WTC11 (cell line): Measurements from ENCODE around the gene COA5. TPM values are rescaled to one million over a fixed set of nuclear protein-coding genes. Genes with fewer than 3 reads are reported as not detected.
"Not testable (repeated sequence)": the region's sequence is repeated elsewhere in the genome, so short reads cannot be mapped to it uniquely, and the experiment has no call there.

Experiments
- ATAC-seq: fragments of 200-7000 bp; cut with Tn5 transposase; 2 replicates; pipeline ENCODE4 v1.10.0; 2021; ENCODE audit warnings: mild to moderate bottlenecking, moderate library complexity
- CTCF ChIA-PET: fragments of 300-600 bp; sonication (Branson Sonifier 250); formaldehyde crosslinking; loops from one replicate; lab custom pipeline; 2021; ENCODE audit warnings: antibody characterized with exemption; lab: Charles Lee
- POLR2A ChIA-PET: fragments of 350-600 bp; sonication (Branson Sonifier 250); formaldehyde crosslinking; loops from one replicate; lab custom pipeline; 2021; ENCODE audit warnings: antibody characterized with exemption; lab: Charles Lee
- DNase-seq: peaks from one replicate; pipeline ENCODE4 v3.0.0; 2021; ENCODE audit warnings: low spot score
- H3K27ac Mint-ChIP-seq: 2 replicates; pipeline ENCODE4 v1.8.0; 2021; ENCODE audit warnings: mixed read lengths
- H3K27me3 Mint-ChIP-seq: 2 replicates; pipeline ENCODE4 v1.8.0; 2021; ENCODE audit warnings: low read depth, mild to moderate bottlenecking, moderate library complexity, mixed read lengths
- H3K36me3 Mint-ChIP-seq: 2 replicates; pipeline ENCODE4 v1.8.0; 2021; ENCODE audit warnings: mixed read lengths
- H3K4me1 Mint-ChIP-seq: 2 replicates; pipeline ENCODE4 v1.8.0; 2022; ENCODE audit warnings: mixed read lengths
- H3K4me3 Mint-ChIP-seq: 2 replicates; pipeline ENCODE4 v1.8.0; 2021; ENCODE audit warnings: mild to moderate bottlenecking, moderate library complexity, mixed read lengths
- H3K9me3 Mint-ChIP-seq: 2 replicates; pipeline ENCODE4 v1.8.0; 2021; ENCODE audit warnings: mixed read lengths
- EMX1 ChIP-seq: fragments of 250-450 bp; sonication (Bioruptor Pico); IDR thresholded peaks from 2 replicates; pipeline ENCODE4 v1.8.0; 2021; ENCODE audit warnings: mild to moderate bottlenecking
- ETV6 ChIP-seq: sonication (generic); formaldehyde crosslinking; IDR thresholded peaks from 2 replicates; pipeline ENCODE4 v1.8.1; 2022; ENCODE audit warnings: mild to moderate bottlenecking, missing genetic modification reagents
- GRHL2 ChIP-seq: fragments of 250-450 bp; sonication (Bioruptor Pico); IDR thresholded peaks from 2 replicates; pipeline ENCODE4 v1.8.0; 2022; ENCODE audit warnings: mild to moderate bottlenecking, moderate library complexity; ENCODE audit not compliant: insufficient replicate concordance, severe bottlenecking
- JAZF1 ChIP-seq: fragments of 250-450 bp; sonication (Bioruptor Pico); IDR thresholded peaks from 2 replicates; pipeline ENCODE4 v1.9.0; 2021; ENCODE audit warnings: moderate library complexity, mild to moderate bottlenecking, inconsistent platforms
- KAT7 ChIP-seq: sonication (generic); formaldehyde crosslinking; IDR thresholded peaks from 2 replicates; pipeline ENCODE4 v1.8.1; 2023; ENCODE audit warnings: missing genetic modification reagents, mild to moderate bottlenecking, borderline replicate concordance
- MXD4 ChIP-seq: fragments of 250-450 bp; sonication (Bioruptor Pico); IDR thresholded peaks from 2 replicates; pipeline ENCODE4 v1.8.0; 2021; ENCODE audit warnings: mild to moderate bottlenecking, moderate library complexity, borderline replicate concordance
- NFYB ChIP-seq: sonication (generic); formaldehyde crosslinking; conservative IDR thresholded peaks from 2 replicates; pipeline ENCODE4 v1.8.0; 2022; ENCODE audit warnings: low read depth, missing genetic modification reagents
- NR2C2 ChIP-seq: sonication (generic); formaldehyde crosslinking; IDR thresholded peaks from 2 replicates; pipeline ENCODE4 v1.8.0; 2022; ENCODE audit warnings: mild to moderate bottlenecking, missing genetic modification reagents
- NR3C1 ChIP-seq: sonication (generic); formaldehyde crosslinking; conservative IDR thresholded peaks from 2 replicates; pipeline ENCODE4 v1.8.1; 2023; ENCODE audit warnings: low read depth, mild to moderate bottlenecking, missing genetic modification reagents
- OVOL2 ChIP-seq: fragments of 250-450 bp; sonication (Bioruptor Pico); IDR thresholded peaks from 2 replicates; pipeline ENCODE4 v1.9.0; 2021; ENCODE audit warnings: mild to moderate bottlenecking, borderline replicate concordance
- TEAD4 ChIP-seq: sonication (generic); formaldehyde crosslinking; IDR thresholded peaks from 2 replicates; pipeline ENCODE4 v1.8.0; 2022; ENCODE audit warnings: mild to moderate bottlenecking, missing genetic modification reagents
- TP53 ChIP-seq: sonication (generic); formaldehyde crosslinking; IDR thresholded peaks from 2 replicates; pipeline ENCODE4 v1.8.1; 2023; ENCODE audit warnings: mild to moderate bottlenecking, missing genetic modification reagents
- ZBTB21 ChIP-seq: sonication (generic); formaldehyde crosslinking; IDR thresholded peaks from 2 replicates; pipeline ENCODE4 v1.8.1; 2023; ENCODE audit warnings: mild to moderate bottlenecking, missing genetic modification reagents, borderline replicate concordance
- ZNF219 ChIP-seq: sonication (generic); formaldehyde crosslinking; IDR thresholded peaks from 2 replicates; pipeline ENCODE4 v1.8.0; 2023; ENCODE audit warnings: missing genetic modification reagents, mild to moderate bottlenecking, borderline replicate concordance
- ZNF232 ChIP-seq: sonication (generic); formaldehyde crosslinking; IDR thresholded peaks from 2 replicates; pipeline ENCODE4 v1.8.0; 2022; ENCODE audit warnings: mild to moderate bottlenecking, missing genetic modification reagents
- ZNF423 ChIP-seq: fragments of 250-450 bp; sonication (Bioruptor Pico); IDR thresholded peaks from 2 replicates; pipeline ENCODE4 v2.1.2; 2022; ENCODE audit warnings: mild to moderate bottlenecking, moderate library complexity
- total RNA-seq: library from RNA; stranded (reverse); gene quantifications from 3 replicates; pipeline ENCODE4 v1.2.3, GENCODE V29; 2021
- TF ChIP-seq, protein P1 (sequence below): sonication (generic); formaldehyde crosslinking; IDR thresholded peaks from 2 replicates; pipeline ENCODE4 v1.8.0; 2022; ENCODE audit warnings: mild to moderate bottlenecking, missing genetic modification reagents
- TF ChIP-seq, protein P2 (sequence below): sonication (generic); formaldehyde crosslinking; IDR thresholded peaks from 2 replicates; pipeline ENCODE4 v1.8.1; 2022; ENCODE audit warnings: missing genetic modification reagents, borderline replicate concordance
- TF ChIP-seq, protein P3 (sequence below): fragments of 200-600 bp; IDR thresholded peaks from 2 replicates; pipeline ENCODE4 v1.8.0; 2022; ENCODE audit warnings: antibody characterized with exemption
- TF ChIP-seq, protein P4 (sequence below): sonication (generic); formaldehyde crosslinking; conservative IDR thresholded peaks from 2 replicates; pipeline ENCODE4 v1.8.1; 2022; ENCODE audit warnings: mild to moderate bottlenecking, missing genetic modification reagents
- TF ChIP-seq, protein P5 (sequence below): fragments of 250-450 bp; sonication (Bioruptor Pico); IDR thresholded peaks from 2 replicates; pipeline ENCODE4 v1.9.0; 2021; ENCODE audit warnings: mild to moderate bottlenecking

The COA5 gene
- total RNA-seq, 1 experiment from 2014 or later = 29.3 TPM

DNA sequence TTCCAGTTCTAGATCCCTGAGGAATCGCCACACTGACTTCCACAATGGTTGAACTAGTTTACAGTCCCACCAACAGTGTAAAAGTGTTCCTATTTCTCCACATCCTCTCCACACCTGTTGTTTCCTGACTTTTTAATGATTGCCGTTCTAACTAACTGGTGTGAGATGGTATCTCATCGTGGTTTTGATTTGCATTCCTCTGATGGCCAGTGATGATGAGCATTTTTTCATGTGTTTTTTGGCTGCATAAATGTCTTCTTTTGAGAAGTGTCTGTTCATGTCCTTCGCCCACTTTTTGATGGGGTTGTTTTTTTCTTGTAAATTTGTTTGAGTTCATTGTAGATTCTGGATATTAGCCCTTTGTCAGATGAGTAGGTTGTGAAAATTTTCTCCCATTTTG lies 13.6 kb downstream of the COA5 start:
- H3K9me3 Mint-ChIP-seq, ATAC-seq, H3K27ac Mint-ChIP-seq, H3K4me1 Mint-ChIP-seq, H3K4me3 Mint-ChIP-seq, H3K27me3 Mint-ChIP-seq, CTCF ChIA-PET, POLR2A ChIA-PET, DNase-seq: not testable (repeated sequence)
- peaks cover 26% of the 10 kb centered on the region for H3K36me3 Mint-ChIP-seq

DNA sequence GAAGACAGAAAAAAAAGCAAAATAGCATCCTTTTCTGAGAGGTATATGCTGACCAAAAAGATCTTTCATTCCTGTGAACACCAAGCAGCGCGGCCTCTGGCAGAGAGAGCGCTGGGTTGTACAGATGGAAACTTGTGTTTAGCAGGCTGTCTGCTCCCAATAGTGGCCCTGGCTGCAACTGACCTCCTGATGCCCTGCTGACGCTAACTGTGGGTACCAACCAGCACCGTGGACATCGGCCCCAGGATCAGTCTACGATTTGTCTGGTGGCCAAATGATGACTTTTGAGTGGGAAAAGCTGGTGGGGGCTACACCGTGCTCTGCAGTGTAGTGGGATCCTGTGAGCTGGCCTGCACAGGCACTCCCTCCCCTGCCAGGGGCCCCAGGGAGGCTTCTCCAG lies 15.7 kb downstream of the COA5 start:
- ATAC-seq = no peak

DNA sequence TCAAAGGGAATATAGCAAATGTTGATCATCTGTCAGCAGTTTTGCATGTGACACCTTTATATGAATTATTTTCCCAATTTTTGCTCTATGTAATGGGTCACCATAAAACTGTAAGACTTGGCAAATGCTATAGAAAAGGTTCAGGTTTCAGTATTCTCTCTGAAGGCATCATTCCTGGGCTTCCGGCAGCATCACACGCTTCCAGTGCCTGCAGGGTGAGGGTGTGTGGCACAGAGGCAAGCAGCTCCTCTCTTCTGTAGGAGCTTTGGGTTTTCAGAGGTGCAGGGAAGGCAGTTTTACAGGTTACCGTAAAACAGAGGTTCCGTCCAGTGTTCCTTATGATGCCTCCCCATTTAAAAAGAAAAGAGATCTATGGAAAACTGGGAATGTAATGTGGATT lies 18.8 kb downstream of the COA5 start:
- DNase-seq (no peak), ATAC-seq (no peak)
- Mint-ChIP-seq H3K4me1 (no peaks in the 10 kb centered on the region), H3K27me3 (no peaks in the 10 kb centered on the region), H3K27ac (no peak overlapping the region; the same call in 1 of the 2 replicates), H3K36me3 (peaks cover 12% of the 10 kb centered on the region), H3K4me3 (no peak overlapping the region), H3K9me3 (peaks cover 9% of the 10 kb centered on the region)
- TF ChIP-seq, protein P1, sequence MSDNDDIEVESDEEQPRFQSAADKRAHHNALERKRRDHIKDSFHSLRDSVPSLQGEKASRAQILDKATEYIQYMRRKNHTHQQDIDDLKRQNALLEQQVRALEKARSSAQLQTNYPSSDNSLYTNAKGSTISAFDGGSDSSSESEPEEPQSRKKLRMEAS (CRISPR knock-in tag) = no peak
- TF ChIP-seq ZNF219 (CRISPR knock-in tag) = no peak
- TF ChIP-seq, protein P2, sequence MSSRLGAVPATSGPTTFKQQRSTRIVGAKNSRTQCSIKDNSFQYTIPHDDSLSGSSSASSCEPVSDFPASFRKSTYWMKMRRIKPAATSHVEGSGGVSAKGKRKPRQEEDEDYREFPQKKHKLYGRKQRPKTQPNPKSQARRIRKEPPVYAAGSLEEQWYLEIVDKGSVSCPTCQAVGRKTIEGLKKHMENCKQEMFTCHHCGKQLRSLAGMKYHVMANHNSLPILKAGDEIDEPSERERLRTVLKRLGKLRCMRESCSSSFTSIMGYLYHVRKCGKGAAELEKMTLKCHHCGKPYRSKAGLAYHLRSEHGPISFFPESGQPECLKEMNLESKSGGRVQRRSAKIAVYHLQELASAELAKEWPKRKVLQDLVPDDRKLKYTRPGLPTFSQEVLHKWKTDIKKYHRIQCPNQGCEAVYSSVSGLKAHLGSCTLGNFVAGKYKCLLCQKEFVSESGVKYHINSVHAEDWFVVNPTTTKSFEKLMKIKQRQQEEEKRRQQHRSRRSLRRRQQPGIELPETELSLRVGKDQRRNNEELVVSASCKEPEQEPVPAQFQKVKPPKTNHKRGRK (CRISPR knock-in tag) = no peak
- TF ChIP-seq, protein P3, sequence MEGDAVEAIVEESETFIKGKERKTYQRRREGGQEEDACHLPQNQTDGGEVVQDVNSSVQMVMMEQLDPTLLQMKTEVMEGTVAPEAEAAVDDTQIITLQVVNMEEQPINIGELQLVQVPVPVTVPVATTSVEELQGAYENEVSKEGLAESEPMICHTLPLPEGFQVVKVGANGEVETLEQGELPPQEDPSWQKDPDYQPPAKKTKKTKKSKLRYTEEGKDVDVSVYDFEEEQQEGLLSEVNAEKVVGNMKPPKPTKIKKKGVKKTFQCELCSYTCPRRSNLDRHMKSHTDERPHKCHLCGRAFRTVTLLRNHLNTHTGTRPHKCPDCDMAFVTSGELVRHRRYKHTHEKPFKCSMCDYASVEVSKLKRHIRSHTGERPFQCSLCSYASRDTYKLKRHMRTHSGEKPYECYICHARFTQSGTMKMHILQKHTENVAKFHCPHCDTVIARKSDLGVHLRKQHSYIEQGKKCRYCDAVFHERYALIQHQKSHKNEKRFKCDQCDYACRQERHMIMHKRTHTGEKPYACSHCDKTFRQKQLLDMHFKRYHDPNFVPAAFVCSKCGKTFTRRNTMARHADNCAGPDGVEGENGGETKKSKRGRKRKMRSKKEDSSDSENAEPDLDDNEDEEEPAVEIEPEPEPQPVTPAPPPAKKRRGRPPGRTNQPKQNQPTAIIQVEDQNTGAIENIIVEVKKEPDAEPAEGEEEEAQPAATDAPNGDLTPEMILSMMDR = no peak
- CTCF ChIA-PET = interaction anchor here (1.8 kb wide), 1 partner anchor 12 kb away, joined by 8 read pairs; no protein-coding TSS in a partner anchor
- POLR2A ChIA-PET = no interaction called here

More for the DNA sequence above, 15.7 kb downstream of the COA5 start:
- no peaks in the 10 kb centered on the region for H3K4me1 Mint-ChIP-seq
- DNase-seq = no peak
- no peak overlapping the region for H3K27ac Mint-ChIP-seq
- TF ChIP-seq NR3C1 (CRISPR knock-in tag) (no peak), OVOL2 (CRISPR knock-in tag) (no peak), ZNF423 (CRISPR knock-in tag) (no peak), KAT7 (no peak), ZBTB21 (no peak)
- TF ChIP-seq, protein P4, sequence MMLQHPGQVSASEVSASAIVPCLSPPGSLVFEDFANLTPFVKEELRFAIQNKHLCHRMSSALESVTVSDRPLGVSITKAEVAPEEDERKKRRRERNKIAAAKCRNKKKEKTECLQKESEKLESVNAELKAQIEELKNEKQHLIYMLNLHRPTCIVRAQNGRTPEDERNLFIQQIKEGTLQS (CRISPR knock-in tag) = no peak
- TF ChIP-seq, protein P5, sequence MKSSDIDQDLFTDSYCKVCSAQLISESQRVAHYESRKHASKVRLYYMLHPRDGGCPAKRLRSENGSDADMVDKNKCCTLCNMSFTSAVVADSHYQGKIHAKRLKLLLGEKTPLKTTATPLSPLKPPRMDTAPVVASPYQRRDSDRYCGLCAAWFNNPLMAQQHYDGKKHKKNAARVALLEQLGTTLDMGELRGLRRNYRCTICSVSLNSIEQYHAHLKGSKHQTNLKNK (CRISPR knock-in tag) = no peak
- H3K27me3 Mint-ChIP-seq = no peaks in the 10 kb centered on the region
- CTCF ChIA-PET = no interaction called here
- POLR2A ChIA-PET = no interaction called here
- H3K4me3 Mint-ChIP-seq = no peak overlapping the region
- H3K9me3 Mint-ChIP-seq = peaks cover 9% of the 10 kb centered on the region
- peaks cover 14% of the 10 kb centered on the region for H3K36me3 Mint-ChIP-seq

DNA sequence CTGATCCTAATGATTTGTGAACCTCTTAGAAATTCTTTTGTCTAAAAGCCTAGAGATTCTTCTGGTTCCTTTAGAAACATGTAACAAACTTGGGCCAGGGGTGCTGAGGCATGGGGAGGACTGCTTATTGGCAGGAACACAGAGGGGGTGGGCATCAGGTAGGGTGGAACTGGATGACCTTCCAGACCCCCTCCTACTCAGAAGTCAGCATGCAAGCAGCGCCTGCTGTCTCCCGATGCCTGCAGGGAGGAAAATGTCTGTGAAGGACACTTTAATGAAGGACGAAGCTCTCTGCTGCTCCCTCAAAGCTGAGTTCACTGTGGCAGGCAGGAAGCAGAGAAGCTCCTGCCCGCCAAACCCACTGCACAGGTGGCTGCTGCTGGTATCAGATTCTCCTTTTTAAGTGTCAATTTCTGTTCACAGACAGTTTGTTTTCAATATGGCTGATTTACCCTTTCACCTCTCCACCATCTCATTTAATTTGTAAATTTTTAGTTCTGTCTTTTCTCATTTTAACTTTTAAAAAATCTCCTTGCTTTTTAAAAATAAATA lies 19.4 kb downstream of the COA5 start:
- no peaks in the 10 kb centered on the region for H3K4me1 Mint-ChIP-seq
- ChIA-PET POLR2A (no interaction called here), CTCF (interaction anchor here (1.8 kb wide), 1 partner anchor 12 kb away, joined by 8 read pairs; no protein-coding TSS in a partner anchor)
- ATAC-seq (no peak), DNase-seq (no peak)
- H3K4me3 Mint-ChIP-seq = no peak overlapping the region
- H3K36me3 Mint-ChIP-seq = peaks cover 6% of the 10 kb centered on the region
- H3K27ac Mint-ChIP-seq = no peak overlapping the region
- TF ChIP-seq NR2C2 (CRISPR knock-in tag) (no peak), MXD4 (CRISPR knock-in tag) (no peak), ZNF232 (CRISPR knock-in tag) (no peak), JAZF1 (CRISPR knock-in tag) (no peak), GRHL2 (CRISPR knock-in tag) (no peak), NFYB (no peak), ETV6 (CRISPR knock-in tag) (no peak), ZBTB21 (no peak), TEAD4 (CRISPR knock-in tag) (no peak), TP53 (CRISPR knock-in tag) (no peak), EMX1 (CRISPR knock-in tag) (no peak)
- TF ChIP-seq, protein P1 (CRISPR knock-in tag) = no peak
- TF ChIP-seq, all 79 proteins: peak for 0
- peaks cover 6% of the 10 kb centered on the region for H3K9me3 Mint-ChIP-seq
- no peaks in the 10 kb centered on the region for H3K27me3 Mint-ChIP-seq
